H9 (cell line): ENCODE results near the gene EFCAB6. TPM values are rescaled to one million over a fixed set of nuclear protein-coding genes. Genes with fewer than 3 reads are reported as not detected.

Experiments
- DNase-seq: peaks from one replicate; pipeline ENCODE4 v3.0.0-alpha.2; 2017
- H2AFZ ChIP-seq: one replicate; pipeline ENCODE4 v1.6.1; 2013; ENCODE audit warnings: mild to moderate bottlenecking, low read length, control low read depth, moderate library complexity
- H2AK5ac ChIP-seq: 2 replicates; pipeline ENCODE4 v1.6.1; 2013; ENCODE audit warnings: low read length, control low read depth, mixed read lengths; ENCODE audit not compliant: insufficient read length
- H2BK120ac ChIP-seq: one replicate; pipeline ENCODE4 v1.6.1; 2013; ENCODE audit warnings: low read depth, mild to moderate bottlenecking, low read length, control low read depth, inconsistent platforms; ENCODE audit not compliant: poor library complexity, severe bottlenecking
- H2BK12ac ChIP-seq: 2 replicates; pipeline ENCODE4 v1.6.1; 2013; ENCODE audit warnings: low read length, control low read depth, mixed read lengths, low read depth; ENCODE audit not compliant: insufficient read length
- H2BK15ac ChIP-seq: 2 replicates; pipeline ENCODE4 v1.6.1; 2013; ENCODE audit warnings: low read depth, low read length, control low read depth
- H2BK20ac ChIP-seq: one replicate; pipeline ENCODE4 v1.6.1; 2013; ENCODE audit warnings: low read depth, mild to moderate bottlenecking, low read length, control low read depth, inconsistent platforms; ENCODE audit not compliant: poor library complexity, severe bottlenecking
- H2BK5ac ChIP-seq: 2 replicates; pipeline ENCODE4 v1.6.1; 2013; ENCODE audit warnings: low read length, control low read depth, mixed read lengths; ENCODE audit not compliant: insufficient read length
- H3K14ac ChIP-seq: 2 replicates; pipeline ENCODE4 v1.6.1; 2013; ENCODE audit warnings: low read length, control low read depth; ENCODE audit not compliant: insufficient read depth
- H3K18ac ChIP-seq: 2 replicates; pipeline ENCODE4 v1.6.1; 2013; ENCODE audit warnings: low read depth, mild to moderate bottlenecking, mixed read lengths, low read length, control low read depth; ENCODE audit not compliant: insufficient read length
- H3K23ac ChIP-seq: 2 replicates; pipeline ENCODE4 v1.6.1; 2013; ENCODE audit warnings: low read length, control low read depth, mixed read lengths, low read depth; ENCODE audit not compliant: insufficient read length
- H3K23me2 ChIP-seq: 2 replicates; pipeline ENCODE4 v1.6.1; 2013; ENCODE audit warnings: low read depth, mild to moderate bottlenecking, mixed read lengths, low read length, control low read depth; ENCODE audit not compliant: insufficient read length, poor library complexity, severe bottlenecking
- H3K27ac ChIP-seq: 2 replicates; pipeline ENCODE4 v1.5.1; 2013; ENCODE audit warnings: low read length, control low read depth, mixed read lengths, low read depth; ENCODE audit not compliant: insufficient read length
- H3K27me3 ChIP-seq: 2 replicates; pipeline ENCODE4 v1.6.1; 2013; ENCODE audit warnings: low read length, control low read depth, inconsistent platforms; ENCODE audit not compliant: insufficient read depth
- H3K4ac ChIP-seq: 2 replicates; pipeline ENCODE4 v1.6.1; 2013; ENCODE audit warnings: low read depth, mild to moderate bottlenecking, control low read depth, inconsistent platforms, low read length, moderate library complexity
- H3K4me1 ChIP-seq: 2 replicates; pipeline ENCODE4 v1.6.1; 2013; ENCODE audit warnings: low read length, control low read depth, inconsistent platforms; ENCODE audit not compliant: insufficient read depth
- H3K4me2 ChIP-seq: 2 replicates; pipeline ENCODE4 v1.6.1; 2013; ENCODE audit warnings: low read length, control low read depth, mixed read lengths; ENCODE audit not compliant: insufficient read length, insufficient read depth
- H3K56ac ChIP-seq: 2 replicates; pipeline ENCODE4 v1.6.1; 2013; ENCODE audit warnings: low read depth, mild to moderate bottlenecking, mixed read lengths, low read length, control low read depth; ENCODE audit not compliant: insufficient read length
- H3K79me1 ChIP-seq: 2 replicates; pipeline ENCODE4 v1.6.1; 2013; ENCODE audit warnings: low read depth, mild to moderate bottlenecking, moderate library complexity, low read length, control low read depth, inconsistent platforms; ENCODE audit not compliant: insufficient read depth, poor library complexity, severe bottlenecking
- H3K79me2 ChIP-seq: 2 replicates; pipeline ENCODE4 v1.6.1; 2013; ENCODE audit warnings: low read length, control low read depth, inconsistent platforms; ENCODE audit not compliant: insufficient read depth
- H3K9ac ChIP-seq: 2 replicates; pipeline ENCODE4 v1.6.1; 2013; ENCODE audit warnings: low read length, control low read depth, mixed read lengths; ENCODE audit not compliant: insufficient read length; ENCODE audit errors: extremely low read depth
- H3K9me3 ChIP-seq: one replicate; pipeline ENCODE4 v1.6.1; 2013; ENCODE audit warnings: low read depth, low read length, inconsistent platforms; ENCODE audit not compliant: control insufficient read depth
- H3T11ph ChIP-seq: one replicate; pipeline ENCODE4 v1.6.1; 2013; ENCODE audit warnings: mild to moderate bottlenecking, low read length, control low read depth, inconsistent platforms
- H4K20me1 ChIP-seq: one replicate; pipeline ENCODE4 v1.6.1; 2013; ENCODE audit not compliant: control insufficient read depth, insufficient read length, insufficient read depth
- H4K5ac ChIP-seq: 2 replicates; pipeline ENCODE4 v1.6.1; 2013; ENCODE audit warnings: low read depth, mild to moderate bottlenecking, mixed read lengths, low read length, control low read depth; ENCODE audit not compliant: insufficient read length
- H4K8ac ChIP-seq: replicated peaks from 2 replicates; pipeline ENCODE4 v1.6.1; 2013; ENCODE audit warnings: low read length, control low read depth, mixed read lengths, low read depth; ENCODE audit not compliant: insufficient read length
- H4K91ac ChIP-seq: 2 replicates; pipeline ENCODE4 v1.6.1; 2013; ENCODE audit warnings: low read depth, mild to moderate bottlenecking, moderate library complexity, mixed read lengths, low read length, control low read depth; ENCODE audit not compliant: insufficient read length
- H3K27ac Mint-ChIP-seq, 3 experiments: 2 replicates in 2 of 3; 3 replicates in 1 of 3; pipeline ENCODE4 v1.8.0; 2020 to 2021; ENCODE audit warnings: mixed read lengths in 3 of 3, mild to moderate bottlenecking in 1 of 3, moderate library complexity in 1 of 3
- H3K27me3 Mint-ChIP-seq: 2 replicates; pipeline ENCODE4 v1.8.0; 2021; ENCODE audit warnings: low read depth, mild to moderate bottlenecking, moderate library complexity, mixed read lengths
- H3K36me3 Mint-ChIP-seq, 3 experiments: 2 replicates in 2 of 3; 3 replicates in 1 of 3; pipeline ENCODE4 v1.8.0; 2020 to 2021; ENCODE audit warnings: low read depth in 3 of 3, mixed read lengths in 3 of 3; ENCODE audit not compliant: insufficient read depth in 1 of 3
- H3K4me1 Mint-ChIP-seq, 2 experiments: 2 replicates each; pipeline ENCODE4 v1.8.0; 2020; ENCODE audit warnings: mixed read lengths in 2 of 2
- H3K4me3 Mint-ChIP-seq, 2 experiments: 2 replicates in 1 of 2; 3 replicates in 1 of 2; pipeline ENCODE4 v1.8.0; 2020 to 2021; ENCODE audit warnings: mild to moderate bottlenecking in 2 of 2, mixed read lengths in 2 of 2, moderate library complexity in 1 of 2
- H3K9me3 Mint-ChIP-seq, 2 experiments: 2 replicates in 1 of 2; 3 replicates in 1 of 2; pipeline ENCODE4 v1.8.0; 2020; ENCODE audit warnings: mild to moderate bottlenecking in 2 of 2, mixed read lengths in 2 of 2, moderate library complexity in 1 of 2
- WGBS: extraction: QIAGEN DNeasy Blood & Tissue Kit; methylation state at CpG from one replicate; pipeline ENCODE4 v1.1.7; 2013; ENCODE audit warnings: missing lambda C conversion rate, low lambda C conversion rate, mixed read lengths; ENCODE audit not compliant: insufficient read length; ENCODE audit errors: extremely low coverage; 5-methylcytosine and 5-hydroxymethylcytosine counted together
- total RNA-seq: library from RNA; stranded (reverse); gene quantifications from 2 replicates; pipeline ENCODE4 v1.2.1, GENCODE V29; 2021
- TF ChIP-seq, protein P1 (sequence below): fragments of 200-600 bp; sonication (generic); conservative IDR thresholded peaks from 3 replicates; pipeline ENCODE4 v1.8.0; 2021; ENCODE audit warnings: antibody characterized with exemption, mild to moderate bottlenecking

Gene EFCAB6
- total RNA-seq, 1 experiment from 2014 or later, result 0.31 TPM

DNA sequence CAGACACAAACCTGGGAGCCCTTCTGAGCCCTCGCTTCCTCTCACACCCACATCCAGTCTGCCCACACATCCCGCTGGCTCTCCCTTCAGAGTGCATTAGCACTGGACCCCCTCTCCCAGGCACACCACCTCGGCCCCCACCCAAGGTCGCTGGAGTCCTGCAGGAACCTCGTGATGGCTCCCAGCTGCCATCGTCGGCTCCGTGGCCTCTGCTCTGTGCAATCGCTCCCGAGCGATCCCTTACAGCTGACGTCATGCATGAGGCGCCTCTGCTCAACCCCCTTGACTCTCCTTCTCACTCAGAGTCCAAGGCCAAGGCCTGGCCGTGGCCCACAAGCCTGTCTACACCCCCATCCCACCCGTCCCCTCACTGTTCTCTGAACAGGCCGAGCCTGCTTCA, 183.9 kb downstream of the EFCAB6 start:
- H2AFZ ChIP-seq, result no peak overlapping the region
- Mint-ChIP-seq H3K27me3 (peaks cover 4% of the 10 kb centered on the region), H3K4me3 (no peak overlapping the region; a peak in 1 of 5 replicates), H3K9me3 (no peaks in the 10 kb centered on the region), H3K27ac (peak overlapping the region in 2 of 3 experiments; percentile 10 to 57; a peak in 4 of 7 replicates), H3K36me3 (no peaks in the 10 kb centered on the region), H3K4me1 (peaks cover 10 to 11% of the 10 kb centered on the region in 2 experiments)
- H3K9me3 ChIP-seq, result no peaks in the 10 kb centered on the region
- no peak overlapping the region for H2BK20ac ChIP-seq
- H3K4me2 ChIP-seq, result no peak overlapping the region
- H3K23ac ChIP-seq, result no peak overlapping the region
- H4K20me1 ChIP-seq, result no peaks in the 10 kb centered on the region
- no peaks in the 10 kb centered on the region for H3K79me1 ChIP-seq
- no peak overlapping the region for H3K56ac ChIP-seq
- 0 out of 2 replicates have a peak overlapping the region, but pooled peaks have one; percentile 59 for H3K14ac ChIP-seq
- H2BK15ac ChIP-seq, result no peak overlapping the region
- H3K18ac ChIP-seq, result no peak overlapping the region
- no peak overlapping the region for H3T11ph ChIP-seq
- no peak overlapping the region for H3K27ac ChIP-seq
- H4K8ac ChIP-seq, result no peak overlapping the region
- H3K9ac ChIP-seq, result no peak overlapping the region
- H2AK5ac ChIP-seq, result no peak overlapping the region
- H4K5ac ChIP-seq, result no peak overlapping the region
- H4K91ac ChIP-seq, result no peak overlapping the region
- H2BK120ac ChIP-seq, result no peak overlapping the region
- no peak for DNase-seq
- no peaks in the 10 kb centered on the region for H3K4me1 ChIP-seq
- TF ChIP-seq, protein P1, sequence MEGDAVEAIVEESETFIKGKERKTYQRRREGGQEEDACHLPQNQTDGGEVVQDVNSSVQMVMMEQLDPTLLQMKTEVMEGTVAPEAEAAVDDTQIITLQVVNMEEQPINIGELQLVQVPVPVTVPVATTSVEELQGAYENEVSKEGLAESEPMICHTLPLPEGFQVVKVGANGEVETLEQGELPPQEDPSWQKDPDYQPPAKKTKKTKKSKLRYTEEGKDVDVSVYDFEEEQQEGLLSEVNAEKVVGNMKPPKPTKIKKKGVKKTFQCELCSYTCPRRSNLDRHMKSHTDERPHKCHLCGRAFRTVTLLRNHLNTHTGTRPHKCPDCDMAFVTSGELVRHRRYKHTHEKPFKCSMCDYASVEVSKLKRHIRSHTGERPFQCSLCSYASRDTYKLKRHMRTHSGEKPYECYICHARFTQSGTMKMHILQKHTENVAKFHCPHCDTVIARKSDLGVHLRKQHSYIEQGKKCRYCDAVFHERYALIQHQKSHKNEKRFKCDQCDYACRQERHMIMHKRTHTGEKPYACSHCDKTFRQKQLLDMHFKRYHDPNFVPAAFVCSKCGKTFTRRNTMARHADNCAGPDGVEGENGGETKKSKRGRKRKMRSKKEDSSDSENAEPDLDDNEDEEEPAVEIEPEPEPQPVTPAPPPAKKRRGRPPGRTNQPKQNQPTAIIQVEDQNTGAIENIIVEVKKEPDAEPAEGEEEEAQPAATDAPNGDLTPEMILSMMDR, result no peak
- H3K79me2 ChIP-seq, result no peaks in the 10 kb centered on the region
- no peaks in the 10 kb centered on the region for H3K23me2 ChIP-seq
- WGBS, result no CpG with 5 or more reads among the region's 16 CpGs
- no peak overlapping the region for H2BK12ac ChIP-seq
- H2BK5ac ChIP-seq, result no peak overlapping the region
- H3K27me3 ChIP-seq, result no peaks in the 10 kb centered on the region
- H3K4ac ChIP-seq, result no peak overlapping the region
